ENCODE data around the gene KCNS3. TPM values are rescaled to one million over a fixed set of nuclear protein-coding genes. Genes with fewer than 3 reads are reported as not detected.

Gene KCNS3
- total RNA-seq, 1 donor from 2014 or later: 10.0 TPM

DNA sequence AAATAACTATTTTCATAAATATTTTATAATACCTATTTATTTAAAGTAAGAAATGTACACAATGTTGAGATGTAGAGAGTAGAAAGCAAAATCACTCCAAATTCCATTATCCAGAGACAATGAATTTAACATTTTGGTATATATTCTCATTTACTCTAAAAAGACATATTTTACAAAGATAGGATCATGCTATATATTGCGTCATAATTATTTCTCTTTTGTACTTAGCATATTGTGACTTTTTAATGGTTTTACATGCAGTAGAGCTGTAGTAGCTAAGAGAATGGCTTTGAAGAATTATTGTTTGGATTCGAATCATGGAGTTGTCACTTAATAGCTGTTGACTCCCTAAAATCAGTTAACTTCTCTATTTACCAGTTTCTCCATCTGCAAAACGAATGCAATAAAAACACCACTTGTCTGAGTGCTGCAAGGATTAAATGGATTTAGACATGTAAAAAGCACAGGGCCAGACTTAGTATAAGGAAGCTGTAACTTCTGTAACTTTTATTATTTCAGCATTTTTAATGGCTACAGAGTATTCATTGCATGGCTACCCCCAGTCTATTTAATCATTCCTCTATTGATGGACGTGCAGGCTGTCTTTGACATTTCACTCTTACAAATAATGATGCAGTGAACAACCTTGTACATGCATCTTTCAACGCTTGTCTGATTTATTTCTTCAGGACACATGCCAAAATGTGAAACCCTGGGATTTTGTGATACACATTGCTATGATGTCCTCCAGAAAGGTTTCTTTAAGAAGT, 33.2 kb downstream of the KCNS3 start:
- Histone ChIP-seq H3K4me2 (no peak overlapping the region), H3K4me1 (no peaks in the 10 kb centered on the region), H3K27ac (no peak overlapping the region), H3F3A (ENCODE audit: low read depth) (no peaks in the 10 kb centered on the region), H3K27me3 (no peaks in the 10 kb centered on the region), H3K4me3 (no peak overlapping the region), H3K9ac (no peak overlapping the region), H3K9me3 (ENCODE audit: low read depth) (no peaks in the 10 kb centered on the region), H3K79me2 (ENCODE audit: low read depth) (no peaks in the 10 kb centered on the region), H2AFZ (replicated peaks) (no peak overlapping the region), H4K20me1 (ENCODE audit: low read depth) (no peaks in the 10 kb centered on the region), H3K36me3 (no peaks in the 10 kb centered on the region)
- no peak overlapping the region for H3K27ac Mint-ChIP-seq
- no peak overlapping the region for H3K4me3 Mint-ChIP-seq
- peaks cover 2% of the 10 kb centered on the region for H3K27me3 Mint-ChIP-seq (ENCODE audit: insufficient read depth, low read depth)
- no peaks in the 10 kb centered on the region for H3K36me3 Mint-ChIP-seq
- H3K9me3 Mint-ChIP-seq: peaks cover 11% of the 10 kb centered on the region
- TF ChIP-seq, protein P1, sequence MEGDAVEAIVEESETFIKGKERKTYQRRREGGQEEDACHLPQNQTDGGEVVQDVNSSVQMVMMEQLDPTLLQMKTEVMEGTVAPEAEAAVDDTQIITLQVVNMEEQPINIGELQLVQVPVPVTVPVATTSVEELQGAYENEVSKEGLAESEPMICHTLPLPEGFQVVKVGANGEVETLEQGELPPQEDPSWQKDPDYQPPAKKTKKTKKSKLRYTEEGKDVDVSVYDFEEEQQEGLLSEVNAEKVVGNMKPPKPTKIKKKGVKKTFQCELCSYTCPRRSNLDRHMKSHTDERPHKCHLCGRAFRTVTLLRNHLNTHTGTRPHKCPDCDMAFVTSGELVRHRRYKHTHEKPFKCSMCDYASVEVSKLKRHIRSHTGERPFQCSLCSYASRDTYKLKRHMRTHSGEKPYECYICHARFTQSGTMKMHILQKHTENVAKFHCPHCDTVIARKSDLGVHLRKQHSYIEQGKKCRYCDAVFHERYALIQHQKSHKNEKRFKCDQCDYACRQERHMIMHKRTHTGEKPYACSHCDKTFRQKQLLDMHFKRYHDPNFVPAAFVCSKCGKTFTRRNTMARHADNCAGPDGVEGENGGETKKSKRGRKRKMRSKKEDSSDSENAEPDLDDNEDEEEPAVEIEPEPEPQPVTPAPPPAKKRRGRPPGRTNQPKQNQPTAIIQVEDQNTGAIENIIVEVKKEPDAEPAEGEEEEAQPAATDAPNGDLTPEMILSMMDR (IDR thresholded peaks at IDR 0.05): no peak
- no peak for TF ChIP-seq EZH2 (IDR thresholded peaks at IDR 0.05)
- TF ChIP-seq EZH2phosphoT487 (IDR thresholded peaks at IDR 0.05): no peak
- H3K4me1 Mint-ChIP-seq: no peaks in the 10 kb centered on the region
- DNase-seq (ENCODE audit: low spot score): no peak

DNA sequence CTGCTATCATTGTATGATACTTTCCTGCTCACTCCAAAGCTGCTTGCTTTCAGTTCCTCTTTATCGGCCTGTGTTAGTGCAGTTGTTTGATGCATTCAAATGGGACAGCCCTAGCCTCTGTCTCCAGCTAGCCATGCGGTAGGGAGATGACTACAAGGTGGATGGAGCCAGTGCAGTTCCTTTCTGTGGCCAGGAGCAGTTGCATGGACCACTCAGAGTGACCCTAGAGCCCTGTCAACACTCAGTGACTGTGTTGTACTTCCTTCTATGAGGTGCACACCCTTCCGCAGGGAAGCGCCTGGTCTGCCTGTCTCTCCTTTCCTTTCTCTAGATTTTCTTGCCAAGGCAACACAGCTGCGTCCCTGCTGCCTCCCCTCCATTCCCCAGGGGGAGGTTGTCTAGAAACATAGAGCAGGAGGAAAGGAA, 33.8 kb downstream of the KCNS3 start:
- Histone ChIP-seq H3K4me2 (no peak overlapping the region), H3K9ac (no peak overlapping the region), H3K36me3 (no peaks in the 10 kb centered on the region), H3K27ac (no peak overlapping the region), H3K4me3 (no peak overlapping the region), H4K20me1 (ENCODE audit: low read depth) (no peaks in the 10 kb centered on the region), H3K4me1 (no peaks in the 10 kb centered on the region), H3K79me2 (ENCODE audit: low read depth) (no peaks in the 10 kb centered on the region), H3F3A (ENCODE audit: low read depth) (no peaks in the 10 kb centered on the region), H3K27me3 (no peaks in the 10 kb centered on the region), H2AFZ (replicated peaks) (no peak overlapping the region), H3K9me3 (ENCODE audit: low read depth) (no peaks in the 10 kb centered on the region)
- TF ChIP-seq EZH2phosphoT487 (IDR thresholded peaks at IDR 0.05): no peak
- TF ChIP-seq, protein P1 (IDR thresholded peaks at IDR 0.05): no peak
- no peaks in the 10 kb centered on the region for H3K4me1 Mint-ChIP-seq
- peaks cover 2% of the 10 kb centered on the region for H3K27me3 Mint-ChIP-seq (ENCODE audit: insufficient read depth, low read depth)
- H3K27ac Mint-ChIP-seq: no peak overlapping the region
- DNase-seq (ENCODE audit: low spot score): no peak
- peaks cover 10% of the 10 kb centered on the region for H3K9me3 Mint-ChIP-seq
- no peaks in the 10 kb centered on the region for H3K36me3 Mint-ChIP-seq
- H3K4me3 Mint-ChIP-seq: no peak overlapping the region

DNA sequence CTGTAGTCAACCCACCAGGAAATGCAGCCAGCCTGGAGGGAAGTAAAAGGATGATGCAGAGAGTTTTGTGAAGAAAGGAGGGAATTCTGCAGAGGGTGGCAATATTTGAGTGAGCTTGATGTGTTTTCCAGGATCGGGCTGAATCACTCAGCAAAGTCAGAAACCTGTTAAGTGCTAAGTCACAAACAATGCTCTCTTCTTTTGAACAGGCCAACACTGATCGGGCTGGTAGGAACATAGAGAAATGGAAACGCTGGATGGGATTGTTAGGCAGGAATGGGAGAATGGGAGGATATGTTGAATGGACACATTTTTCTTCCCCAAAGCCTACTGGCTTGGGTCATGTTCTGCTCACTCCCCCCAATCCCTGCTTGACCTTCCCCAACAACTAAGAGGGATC, 36.6 kb downstream of the KCNS3 start:
- Histone ChIP-seq H3K4me3 (no peak overlapping the region), H3F3A (ENCODE audit: low read depth) (no peaks in the 10 kb centered on the region), H3K4me1 (no peaks in the 10 kb centered on the region), H3K79me2 (ENCODE audit: low read depth) (no peaks in the 10 kb centered on the region), H3K27me3 (no peaks in the 10 kb centered on the region), H3K9ac (no peak overlapping the region), H3K36me3 (no peaks in the 10 kb centered on the region), H2AFZ (replicated peaks) (no peak overlapping the region), H4K20me1 (ENCODE audit: low read depth) (no peaks in the 10 kb centered on the region), H3K27ac (no peak overlapping the region), H3K9me3 (ENCODE audit: low read depth) (no peaks in the 10 kb centered on the region), H3K4me2 (no peak overlapping the region)
- DNase-seq (ENCODE audit: low spot score): no peak
- peaks cover 2% of the 10 kb centered on the region for H3K27me3 Mint-ChIP-seq (ENCODE audit: insufficient read depth, low read depth)
- H3K36me3 Mint-ChIP-seq: no peaks in the 10 kb centered on the region
- TF ChIP-seq, protein P1 (IDR thresholded peaks at IDR 0.05): no peak
- no peak for TF ChIP-seq EZH2 (IDR thresholded peaks at IDR 0.05)
- TF ChIP-seq EZH2phosphoT487 (IDR thresholded peaks at IDR 0.05): no peak
- H3K4me1 Mint-ChIP-seq: no peaks in the 10 kb centered on the region
- no peaks in the 10 kb centered on the region for H3K9me3 Mint-ChIP-seq
- H3K27ac Mint-ChIP-seq: no peak overlapping the region
- H3K4me3 Mint-ChIP-seq: no peak overlapping the region

All from neural progenitor cell (in vitro differentiated cells).